GM19351 (cell line): ENCODE data around the gene ZBTB14.

Experiments used
- ATAC-seq: cut with Tn5 transposase; IDR thresholded peaks from one replicate; pipeline ENCODE4 v1.9.1; 2021; ENCODE audit warnings: mild to moderate bottlenecking, moderate library complexity; ENCODE audit not compliant: unreplicated experiment

ZBTB14 gene, protein sequence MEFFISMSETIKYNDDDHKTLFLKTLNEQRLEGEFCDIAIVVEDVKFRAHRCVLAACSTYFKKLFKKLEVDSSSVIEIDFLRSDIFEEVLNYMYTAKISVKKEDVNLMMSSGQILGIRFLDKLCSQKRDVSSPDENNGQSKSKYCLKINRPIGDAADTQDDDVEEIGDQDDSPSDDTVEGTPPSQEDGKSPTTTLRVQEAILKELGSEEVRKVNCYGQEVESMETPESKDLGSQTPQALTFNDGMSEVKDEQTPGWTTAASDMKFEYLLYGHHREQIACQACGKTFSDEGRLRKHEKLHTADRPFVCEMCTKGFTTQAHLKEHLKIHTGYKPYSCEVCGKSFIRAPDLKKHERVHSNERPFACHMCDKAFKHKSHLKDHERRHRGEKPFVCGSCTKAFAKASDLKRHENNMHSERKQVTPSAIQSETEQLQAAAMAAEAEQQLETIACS

DNA sequence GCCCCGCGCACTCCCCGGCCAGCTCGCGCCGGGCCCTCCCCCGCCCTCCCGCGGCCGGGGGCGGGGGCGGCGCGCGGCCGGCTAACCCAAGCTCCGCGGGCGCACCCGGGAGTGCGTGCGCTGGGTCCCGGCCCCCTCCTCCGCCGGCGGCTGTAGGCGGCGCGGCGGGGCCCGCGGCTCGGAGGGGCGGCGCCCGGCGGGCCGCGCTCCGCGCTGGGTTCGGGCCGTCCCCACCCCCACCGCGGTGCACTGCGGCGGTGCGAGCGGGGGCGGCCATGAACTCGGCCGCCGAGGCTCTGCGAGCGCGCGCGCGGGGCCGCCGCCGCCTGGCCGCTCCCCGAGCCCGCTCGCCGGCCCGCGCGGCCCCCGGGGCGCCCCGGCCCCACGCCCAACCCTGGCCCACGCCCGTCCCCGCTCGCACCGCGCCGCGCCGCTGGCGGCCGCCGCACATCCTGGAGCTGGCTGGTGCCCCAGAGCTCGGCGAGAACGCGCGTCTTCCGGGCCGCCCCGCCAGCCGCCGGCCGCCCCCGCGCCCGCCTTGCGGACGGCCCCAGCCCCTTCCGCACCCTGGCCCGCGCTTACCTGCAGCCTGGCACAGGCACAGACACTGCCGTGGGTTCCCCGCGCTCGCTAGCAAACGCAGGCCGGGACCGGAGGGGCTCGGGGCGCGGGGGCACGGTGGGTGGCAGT lies at the start of gene ZBTB14:
Gene ZBTB14 (minus strand): TSS at position 496 of the 690 bp plus-strand sequence. CDS start 2,480 bp downstream, outside the sequence.
- ATAC-seq = peak; percentile 30

DNA sequence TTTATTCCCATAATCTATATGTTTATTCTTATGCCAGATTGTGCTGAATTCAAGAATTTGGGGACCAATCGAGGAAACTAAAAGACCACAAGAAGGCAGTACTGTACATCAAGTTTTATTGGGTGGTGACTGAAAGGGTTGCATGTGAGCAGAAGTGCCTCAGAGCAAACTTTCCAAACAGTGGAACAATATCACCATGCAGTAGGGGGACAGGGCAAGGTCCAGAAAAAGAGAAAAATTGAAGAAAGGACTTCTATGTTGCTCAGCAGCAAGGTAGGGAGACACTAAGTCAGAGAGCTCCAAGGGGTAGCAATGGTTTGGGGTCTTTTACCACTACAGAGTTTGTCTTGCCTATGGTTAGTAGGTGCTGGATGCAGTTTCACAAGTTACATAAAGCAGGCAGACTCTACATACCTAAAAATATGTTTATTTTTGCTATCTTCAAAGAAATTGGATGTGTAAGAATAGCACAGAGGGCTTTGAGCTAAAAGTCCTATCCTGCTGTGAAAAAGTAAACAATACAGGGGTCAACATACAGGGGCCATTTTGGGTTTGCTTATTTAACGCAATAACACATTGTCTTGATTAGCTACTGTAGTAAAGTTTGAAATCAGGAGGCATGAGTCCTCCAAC lies 43.8 kb upstream of the ZBTB14 start:
- no peak for ATAC-seq

DNA sequence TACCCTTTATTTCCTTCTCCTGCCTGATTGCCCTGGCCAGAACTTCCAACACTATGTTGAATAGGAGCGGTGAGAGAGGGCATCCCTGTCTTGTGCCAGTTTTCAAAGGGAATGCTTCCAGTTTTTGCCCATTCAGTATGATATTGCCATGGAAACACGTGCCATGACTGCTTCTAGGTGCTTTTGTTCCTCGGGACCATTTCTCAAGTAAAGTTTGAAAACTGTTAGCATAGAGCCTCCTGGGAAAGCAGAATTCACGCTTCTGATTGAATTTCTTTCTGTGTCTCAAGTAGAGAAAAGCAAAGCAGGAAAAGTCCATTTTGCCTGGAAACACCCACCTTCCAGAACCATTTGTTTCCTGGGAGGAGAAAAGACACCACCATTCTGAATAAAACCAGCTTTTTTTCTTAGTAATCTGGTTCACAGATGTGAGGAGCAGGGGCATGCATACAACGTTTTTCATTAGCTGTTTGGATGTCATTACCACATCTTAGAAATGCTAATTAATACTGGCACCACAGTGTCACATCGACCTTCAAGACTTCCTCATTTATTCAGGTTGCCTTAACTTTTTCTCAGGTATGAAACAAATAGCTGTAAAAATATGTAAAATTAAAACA lies 39.0 kb upstream of the ZBTB14 start:
- no peak for ATAC-seq

DNA sequence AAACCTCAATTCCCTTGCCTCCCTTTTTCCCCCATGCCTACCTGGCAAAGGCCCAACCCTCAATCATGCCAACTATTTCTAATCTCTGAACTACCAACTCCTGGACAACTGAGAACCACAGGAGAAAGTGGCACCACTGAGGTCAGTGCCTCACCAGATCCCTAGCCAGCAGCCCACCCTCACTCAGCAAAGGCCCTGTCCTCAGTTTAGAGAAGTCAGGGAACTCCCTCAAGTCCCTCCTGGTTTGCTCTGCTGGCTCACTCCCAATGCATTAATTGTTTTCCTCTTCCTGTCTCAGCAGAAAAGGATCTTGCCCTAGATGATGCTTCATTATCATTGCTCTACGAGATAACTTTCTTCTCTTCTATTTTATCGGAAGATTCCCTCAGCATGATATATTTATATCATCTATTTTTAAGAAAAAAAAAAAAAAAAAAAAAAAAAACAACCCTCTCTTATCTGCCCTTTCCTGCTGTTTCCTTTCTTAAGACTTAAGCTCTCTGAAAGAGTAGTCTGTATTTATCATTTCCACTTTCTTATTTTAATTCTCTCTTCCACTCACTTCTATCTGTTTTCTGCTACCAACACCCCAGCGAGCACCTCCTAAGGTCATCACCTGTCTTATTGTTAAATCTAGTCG lies 22.7 kb upstream of the ZBTB14 start:
- no peak for ATAC-seq

DNA sequence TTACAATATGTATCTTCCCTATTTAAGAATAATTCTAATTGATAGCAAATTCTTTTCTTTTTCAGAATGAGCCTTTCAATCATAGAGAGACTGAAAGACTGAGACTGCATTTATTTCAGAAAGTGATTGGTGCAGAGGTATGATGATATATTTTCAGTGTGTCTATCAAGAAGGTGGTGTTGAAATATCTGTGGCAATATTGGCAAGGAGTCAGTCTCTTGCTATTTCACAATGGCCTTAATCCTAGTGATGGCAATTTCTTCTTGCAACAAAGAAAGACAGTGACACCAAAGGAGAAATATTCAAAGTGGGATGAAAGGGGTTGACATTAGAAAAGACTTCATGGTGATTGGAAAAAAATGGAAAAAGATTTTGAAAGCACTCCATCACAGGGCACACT lies 21.7 kb upstream of the ZBTB14 start:
- no peak for ATAC-seq

DNA sequence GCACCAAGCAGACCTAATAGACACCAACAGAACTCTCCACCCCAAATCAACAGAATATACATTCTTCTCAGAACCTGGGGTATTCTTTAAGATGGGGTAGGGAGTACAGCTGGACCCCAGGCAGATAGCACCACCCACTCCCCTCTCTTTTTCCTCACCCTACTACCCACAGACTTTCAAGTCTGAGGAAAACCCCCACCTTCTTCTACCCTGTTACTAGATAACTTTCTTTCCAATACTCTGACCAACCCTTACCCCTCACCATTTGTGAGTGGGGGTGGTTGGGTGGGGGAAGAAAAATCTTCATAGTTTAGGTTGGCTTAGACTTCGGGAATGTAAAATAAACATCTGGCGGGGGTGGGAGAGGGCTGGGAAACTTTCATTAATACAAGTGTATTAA lies 20.3 kb upstream of the ZBTB14 start:
- no peak for ATAC-seq

DNA sequence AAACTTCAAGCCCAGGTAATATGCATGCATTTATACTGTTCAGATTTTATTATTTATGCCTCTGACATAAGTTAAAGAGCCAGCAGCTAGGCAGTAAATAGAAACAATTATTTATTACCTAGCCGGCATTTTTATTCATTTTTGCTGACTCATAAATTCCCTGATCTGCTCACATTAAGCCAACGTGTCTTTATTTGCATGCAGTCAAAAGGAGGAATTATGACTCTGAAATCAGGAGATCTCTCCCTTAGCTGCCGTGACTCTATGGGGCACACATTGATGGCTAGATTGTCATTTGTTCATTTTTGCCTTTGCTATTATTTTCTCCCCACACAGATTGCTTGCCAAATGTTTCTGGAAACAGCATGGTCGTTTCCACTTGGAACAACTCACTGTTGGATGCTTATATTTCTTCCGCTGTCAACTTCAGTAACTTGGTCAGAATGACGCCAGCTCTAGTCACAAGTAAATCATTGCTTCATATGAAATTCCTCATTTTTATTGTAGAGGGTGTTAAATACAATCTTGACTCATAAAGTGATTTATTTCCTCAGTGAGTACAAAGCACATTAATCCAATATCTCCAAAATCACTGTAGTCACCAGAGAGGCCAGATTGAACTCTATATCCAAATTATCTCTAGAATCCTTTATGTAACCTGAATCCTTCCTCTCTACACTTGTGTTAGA lies 15.9 kb upstream of the ZBTB14 start:
- ATAC-seq = no peak

DNA sequence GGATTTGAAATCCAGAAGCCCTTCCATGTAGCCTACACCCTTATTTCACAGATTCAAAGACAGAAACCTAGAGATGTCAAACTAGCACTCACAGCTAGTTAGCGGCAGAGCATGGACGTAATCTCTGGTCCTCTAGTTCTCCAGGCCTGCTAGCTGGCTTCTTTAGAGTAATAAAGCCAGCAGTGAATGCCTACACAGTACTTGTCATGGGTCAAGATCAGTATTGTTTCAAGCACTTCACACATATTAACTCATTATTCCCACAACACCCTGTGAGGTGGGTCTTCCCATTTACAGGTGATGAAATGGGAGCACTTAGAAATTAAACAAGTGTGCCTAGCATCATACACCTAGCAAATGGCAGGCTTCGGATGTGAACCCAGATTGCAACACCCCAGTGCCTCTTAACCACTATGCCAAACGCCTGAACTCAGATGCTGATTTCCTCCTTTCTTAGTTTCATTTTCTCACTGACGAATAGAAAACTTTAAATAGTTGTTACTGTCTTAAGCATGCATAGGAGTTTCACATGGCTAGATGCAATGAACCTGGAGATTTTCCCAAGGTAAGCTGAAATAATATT lies 14.5 kb upstream of the ZBTB14 start:
- peak; percentile 97 for ATAC-seq

DNA sequence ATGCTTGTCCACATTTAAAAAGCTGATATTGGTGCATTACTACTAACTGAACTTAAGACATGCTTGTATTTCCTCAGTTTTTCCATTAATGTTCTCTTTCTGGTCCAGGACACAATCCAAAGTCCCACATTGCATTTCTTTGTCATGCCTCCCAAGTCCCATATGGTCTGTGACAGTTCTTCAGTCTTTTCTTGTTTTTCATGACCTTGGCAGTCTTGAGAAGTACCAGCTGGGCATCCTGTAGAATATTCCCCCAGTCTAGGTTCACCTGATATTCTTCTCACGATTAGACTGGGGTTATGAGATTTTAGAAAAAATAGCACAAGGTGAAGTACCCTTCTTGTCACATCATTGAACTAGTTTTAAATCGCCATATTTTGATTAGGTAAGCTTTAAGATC lies 10.3 kb upstream of the ZBTB14 start:
- ATAC-seq = no peak

DNA sequence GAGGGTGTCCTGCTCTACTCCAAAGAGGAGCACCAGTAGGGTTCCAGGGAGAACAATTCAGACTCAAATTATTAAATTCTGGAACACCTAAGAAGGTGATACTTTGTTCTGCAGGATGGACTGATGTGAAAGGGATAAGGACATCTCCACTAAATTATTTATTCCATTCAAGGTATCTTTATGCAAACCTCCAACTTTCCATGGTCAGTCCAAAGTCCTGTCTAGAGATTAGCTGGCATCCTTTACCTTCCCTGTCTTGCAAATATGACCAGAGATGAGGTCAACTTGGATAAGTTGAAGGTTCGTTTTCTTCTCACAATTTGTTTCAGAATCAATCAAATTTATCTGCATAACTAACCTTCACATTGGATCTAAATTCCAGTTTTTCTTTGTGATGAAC lies 8.7 kb upstream of the ZBTB14 start:
- ATAC-seq = no peak

DNA sequence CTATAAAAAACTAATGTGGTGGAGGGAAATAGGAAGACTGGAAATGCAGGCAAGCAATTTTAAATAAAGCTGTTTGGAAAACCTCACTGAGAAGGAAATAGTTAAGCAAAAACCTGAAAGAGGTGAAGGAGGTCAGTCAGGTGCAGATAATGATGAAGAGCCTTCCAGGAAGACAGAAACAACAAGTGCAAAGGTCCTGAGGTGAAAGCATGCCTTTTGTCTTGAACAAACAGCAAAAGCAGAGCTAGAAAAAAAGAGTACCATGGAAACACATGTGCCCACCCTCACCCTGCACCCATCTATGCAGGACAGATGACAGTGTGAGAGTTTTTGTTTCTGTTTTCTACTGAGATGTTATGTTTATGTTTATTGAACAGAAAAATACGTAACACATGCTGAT lies 8.1 kb upstream of the ZBTB14 start:
- no peak for ATAC-seq

DNA sequence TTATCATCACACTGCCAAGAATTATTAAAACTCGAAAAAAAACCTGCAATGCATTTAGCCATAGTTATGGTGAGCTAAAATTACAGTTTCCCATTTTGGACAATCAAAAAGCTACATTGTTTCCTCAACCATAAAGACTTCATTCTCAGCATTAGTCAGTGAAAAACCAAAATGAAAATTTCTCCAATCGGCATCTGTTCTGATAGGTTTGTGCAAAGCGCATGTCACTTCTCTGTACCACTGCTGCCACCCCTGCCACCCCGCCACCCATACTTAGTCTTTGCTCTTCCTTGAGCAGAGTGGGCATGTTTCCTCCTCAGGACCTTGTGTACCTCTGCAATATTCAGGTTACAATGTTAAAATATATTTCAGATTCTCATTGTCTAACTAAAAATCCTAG lies 7.1 kb upstream of the ZBTB14 start:
- ATAC-seq = no peak

DNA sequence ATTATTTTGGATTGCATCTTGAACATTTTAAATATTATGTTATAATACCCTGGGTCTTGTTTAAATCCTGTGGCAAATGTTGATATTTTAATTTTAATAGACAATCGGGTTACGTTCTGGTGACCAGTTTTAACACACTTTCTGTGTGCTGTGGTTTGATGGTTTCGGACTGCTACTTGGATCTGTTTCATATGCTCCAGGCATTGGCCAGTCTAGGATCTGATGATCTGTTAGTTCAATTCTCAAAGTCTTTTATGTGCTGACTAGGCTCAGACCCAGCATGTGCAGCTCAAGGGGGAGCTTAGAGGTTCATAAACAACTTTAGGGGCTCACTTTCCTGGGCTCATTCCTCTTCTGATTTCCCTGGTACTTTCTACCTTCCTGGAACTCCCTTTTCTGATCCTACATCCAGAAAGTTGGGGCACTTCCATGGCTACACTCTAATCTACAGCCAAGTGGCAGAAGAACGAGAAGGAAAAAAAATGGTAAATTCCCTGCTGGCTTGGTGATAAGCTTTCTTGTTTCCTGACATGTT lies 5.0 kb upstream of the ZBTB14 start:
- no peak for ATAC-seq

DNA sequence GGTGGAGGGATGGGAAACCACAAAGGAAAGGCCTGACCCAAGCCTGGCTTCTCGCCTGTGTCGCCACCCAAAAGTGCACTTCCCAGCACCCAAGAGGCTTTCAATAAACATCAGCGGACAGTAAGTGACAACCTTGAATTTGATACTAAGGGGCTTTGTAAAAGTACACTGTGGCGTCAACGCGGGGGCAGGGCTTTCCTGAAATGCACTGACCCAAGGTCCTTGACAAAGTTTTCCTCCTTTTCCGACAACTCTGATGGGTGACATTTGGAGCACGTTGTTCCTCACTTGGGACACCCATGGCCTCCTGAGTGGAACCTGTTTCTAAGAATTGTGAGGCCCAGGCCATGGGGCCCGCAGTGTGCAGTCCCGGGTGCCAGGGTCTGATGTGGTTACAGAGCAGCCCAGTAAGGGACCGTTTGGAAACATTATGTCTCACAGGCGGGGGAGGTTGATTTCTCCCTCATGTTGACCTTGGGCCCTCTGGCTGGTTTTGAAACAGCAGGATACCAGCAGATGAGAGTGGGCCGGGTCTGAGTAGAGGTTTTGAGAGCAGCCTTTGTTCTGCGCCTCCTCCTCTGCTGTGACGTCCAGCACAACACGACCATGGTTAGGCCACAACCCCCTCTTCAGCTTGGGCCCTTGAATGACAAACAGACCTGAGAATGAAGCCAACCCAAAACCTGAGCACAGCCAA lies 2.8 kb upstream of the ZBTB14 start:
- ATAC-seq = no peak

DNA sequence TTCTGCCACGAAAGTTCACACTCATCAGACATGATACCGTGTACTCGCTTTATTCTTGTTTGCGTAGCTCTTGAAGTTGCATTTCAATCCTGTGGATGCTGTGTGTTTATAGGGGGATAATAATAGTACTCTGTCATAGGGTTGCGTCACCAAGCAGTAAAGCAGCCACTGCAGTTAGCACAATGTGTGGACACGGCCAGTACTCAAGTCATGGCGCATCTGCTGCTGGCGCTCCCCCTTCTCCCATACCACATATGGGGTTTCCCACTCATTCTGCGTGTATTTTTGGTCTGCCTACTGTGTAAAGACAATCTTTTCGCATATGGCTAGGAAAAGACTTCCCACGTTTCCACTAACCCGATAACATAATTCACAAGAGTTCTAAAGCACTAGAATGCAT lies 2.1 kb upstream of the ZBTB14 start:
- no peak for ATAC-seq

DNA sequence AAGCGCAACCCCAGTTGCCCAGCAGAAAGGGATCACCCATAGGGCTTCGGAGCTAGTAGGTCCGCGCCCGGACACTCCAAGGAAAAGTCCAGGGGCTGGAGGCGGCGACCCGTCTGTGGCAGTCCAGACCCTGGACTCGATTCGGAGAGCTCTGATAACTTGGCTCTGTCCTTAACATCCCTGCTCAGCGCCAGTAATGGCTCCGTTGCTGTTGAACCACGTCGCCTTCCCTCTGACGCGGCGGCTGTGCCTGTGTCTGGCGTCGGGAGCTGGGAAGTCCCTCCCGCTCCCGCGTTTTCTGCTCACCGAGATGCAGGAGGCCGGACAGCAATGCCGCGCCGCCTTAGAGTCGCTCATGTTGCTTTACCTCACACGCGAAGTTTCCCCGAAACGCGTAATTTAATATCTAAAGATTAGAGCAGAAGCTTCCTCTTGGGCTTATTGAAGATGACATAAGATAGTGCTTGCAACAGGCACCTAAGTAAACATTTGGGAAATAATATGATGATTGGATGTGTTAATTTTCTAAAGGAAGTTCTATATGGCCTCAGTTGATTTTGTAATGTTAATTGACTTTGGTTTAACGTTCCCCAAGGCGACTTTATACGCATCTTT lies 1.3 kb upstream of the ZBTB14 start:
- ATAC-seq = peak; percentile 18

DNA sequence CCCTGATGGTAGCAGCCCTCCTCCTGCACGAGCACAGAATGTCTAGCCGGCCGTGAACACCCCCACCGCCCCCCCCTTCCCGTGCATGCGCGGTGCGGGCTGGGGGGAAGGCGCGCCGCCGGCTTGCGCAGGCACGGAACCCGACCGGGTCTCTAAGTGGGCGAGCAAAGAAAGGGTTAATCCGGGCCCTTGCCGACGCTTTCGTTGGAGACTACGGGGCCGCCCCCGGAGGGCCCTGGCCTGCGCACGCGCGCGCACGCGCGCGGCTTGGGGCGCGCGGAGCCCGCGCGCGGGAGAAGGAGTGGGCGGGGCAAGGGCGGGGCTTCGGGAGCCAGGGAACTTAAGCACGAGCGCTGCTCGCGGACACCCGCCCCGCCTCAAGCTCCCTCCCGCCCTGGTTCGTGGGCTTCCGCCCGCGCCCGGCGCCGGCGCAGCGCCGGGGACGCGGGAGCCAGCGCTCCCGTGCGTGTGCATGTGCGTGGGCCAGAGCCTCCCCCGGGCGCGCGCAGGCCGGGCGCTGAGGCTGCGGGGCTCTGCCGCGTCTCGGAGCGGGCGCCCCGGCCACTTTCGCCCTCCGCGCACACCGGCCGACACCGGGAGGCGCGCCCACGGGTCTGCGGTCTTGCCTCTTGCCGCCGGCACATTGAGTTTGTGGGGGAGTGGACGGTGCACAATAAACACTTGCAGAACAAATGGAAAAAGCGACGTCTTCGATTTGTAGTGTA lies 617 bp upstream of the ZBTB14 start:
- peak; percentile 53 for ATAC-seq
